Smooth muscle cell (in vitro differentiated cells): ENCODE measurements around the gene DAND5. TPM values are rescaled to one million over a fixed set of nuclear protein-coding genes. Genes with fewer than 3 reads are reported as not detected.
"Not testable (repeated sequence)": the region's sequence is repeated elsewhere in the genome, so short reads cannot be mapped to it uniquely, and the experiment has no call there.

Experiments
- DNase-seq: peaks from one replicate; lab custom pipeline; 2025; ENCODE audit not compliant: unreplicated experiment; lab: John Stamatoyannopoulos, UW
- H2AFZ ChIP-seq: fragments of 200-600 bp; sonication (generic); 2 replicates; pipeline ENCODE4 v1.6.0; 2016; ENCODE audit warnings: antibody characterized with exemption, low read depth, mild to moderate bottlenecking
- H3F3A ChIP-seq: fragments of 200-600 bp; sonication (generic); 2 replicates; pipeline ENCODE4 v1.6.0; 2017; ENCODE audit warnings: antibody characterized with exemption, low read depth
- H3K27ac ChIP-seq: fragments of 200-600 bp; sonication (generic); 2 replicates; pipeline ENCODE4 v1.5.1; 2016; ENCODE audit warnings: low read depth, mild to moderate bottlenecking
- H3K27me3 ChIP-seq: fragments of 200-600 bp; sonication (generic); 2 replicates; pipeline ENCODE4 v1.6.1; 2016; ENCODE audit warnings: low read depth, mild to moderate bottlenecking
- H3K36me3 ChIP-seq: fragments of 200-600 bp; sonication (generic); 2 replicates; pipeline ENCODE4 v1.5.1; 2016; ENCODE audit warnings: low read depth
- H3K4me1 ChIP-seq: fragments of 200-600 bp; sonication (generic); 2 replicates; pipeline ENCODE4 v1.5.1; 2016; ENCODE audit warnings: low read depth
- H3K4me2 ChIP-seq: fragments of 200-600 bp; sonication (generic); 2 replicates; pipeline ENCODE4 v1.6.0; 2016; ENCODE audit warnings: mild to moderate bottlenecking
- H3K4me3 ChIP-seq: fragments of 200-600 bp; sonication (generic); 2 replicates; pipeline ENCODE4 v1.5.1; 2016; ENCODE audit warnings: mild to moderate bottlenecking
- H3K79me2 ChIP-seq: fragments of 200-600 bp; sonication (generic); 2 replicates; pipeline ENCODE4 v1.6.0; 2016; ENCODE audit warnings: low read depth, mild to moderate bottlenecking
- H3K9ac ChIP-seq: fragments of 200-600 bp; sonication (generic); 2 replicates; pipeline ENCODE4 v1.6.0; 2016; ENCODE audit warnings: low read depth
- H3K9me3 ChIP-seq: fragments of 200-600 bp; sonication (generic); replicated peaks from 2 replicates; pipeline ENCODE4 v1.5.1; 2016; ENCODE audit warnings: low read depth
- H4K20me1 ChIP-seq: fragments of 200-600 bp; sonication (generic); 2 replicates; pipeline ENCODE4 v1.6.0; 2016; ENCODE audit warnings: low read depth
- WGBS: methylation state at CpG from one replicate; pipeline ENCODE4 v1.1.7; 2016; ENCODE audit warnings: low lambda C conversion rate; 5-methylcytosine and 5-hydroxymethylcytosine counted together
- polyA plus RNA-seq: library from polyadenylated mRNA; unstranded; fragments of >200 nt; fragmentation: Nextera tagmentation; extraction: Ambion mirVana; gene quantifications from 2 replicates; pipeline ENCODE4 v1.2.1, GENCODE V29; 2016
- total RNA-seq: library from RNA; depleted of rRNA; stranded (reverse); fragments of >200 nt; gene quantifications from 2 replicates; pipeline ENCODE4 v1.2.3, GENCODE V29; 2014
- TF ChIP-seq, protein P1 (sequence below): fragments of 200-600 bp; sonication (generic); IDR thresholded peaks from 2 replicates; pipeline ENCODE4 v1.5.1; 2017; ENCODE audit warnings: borderline replicate concordance, mild to moderate bottlenecking, antibody characterized with exemption; ENCODE audit not compliant: insufficient read depth, poor library complexity, severe bottlenecking

Gene DAND5
- total and polyA plus RNA-seq, 2 experiments from 2014 or later = not detected

DNA sequence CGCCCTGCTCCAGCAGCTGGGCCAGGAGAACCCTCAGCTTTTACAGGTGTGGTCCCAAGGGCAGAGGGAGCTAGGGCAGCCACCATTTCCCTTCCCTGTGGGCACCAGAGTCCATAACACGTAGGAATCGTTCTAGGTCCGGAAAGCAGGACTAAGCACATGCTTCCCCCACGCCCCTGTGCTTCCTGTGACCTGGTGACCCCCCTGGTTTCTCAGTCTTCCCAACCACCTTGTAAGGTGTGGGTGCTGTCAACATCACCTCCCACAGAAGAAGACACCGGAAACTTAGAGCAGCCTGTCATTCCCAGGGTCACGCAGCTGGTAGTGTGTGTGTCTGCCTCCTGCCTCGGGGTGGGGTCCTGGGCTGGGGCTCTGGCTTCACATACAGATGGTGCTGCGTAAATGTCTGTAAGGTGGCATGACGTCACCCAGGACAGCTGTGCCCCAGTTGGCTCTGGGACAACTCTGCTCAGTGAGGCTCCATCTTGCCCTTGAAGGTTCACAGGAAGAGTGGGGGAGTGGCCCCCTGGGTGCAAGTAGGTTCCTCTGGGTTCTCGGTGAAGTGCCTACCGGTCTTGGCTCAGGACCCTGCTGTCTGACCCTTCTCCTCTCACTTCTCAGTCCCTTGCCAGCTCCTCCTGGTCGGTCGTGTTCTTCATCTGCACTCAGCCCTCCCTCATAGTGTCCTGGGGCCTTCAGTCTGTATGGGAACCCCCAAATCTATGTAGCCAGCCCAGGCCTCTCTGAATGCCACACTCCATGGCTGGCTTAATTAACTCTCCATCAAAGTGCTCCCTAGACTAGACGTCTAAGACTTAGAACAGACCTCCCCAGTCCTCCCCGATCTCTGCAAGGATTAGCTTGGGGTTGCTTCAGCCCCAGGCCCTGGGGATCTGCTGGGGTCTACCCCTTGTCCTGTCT lies 19.8 kb upstream of the DAND5 start:
- H3K9ac ChIP-seq = no peak overlapping the region
- no peak for DNase-seq
- WGBS = 95% methylated on average over 16 of the region's 16 CpGs
- no peak overlapping the region for H3K4me3 ChIP-seq
- peaks cover 28% of the 10 kb centered on the region for H4K20me1 ChIP-seq
- H3K27me3 ChIP-seq = no peaks in the 10 kb centered on the region
- peaks cover 13% of the 10 kb centered on the region for H3K4me1 ChIP-seq
- no peak overlapping the region for H3K27ac ChIP-seq
- H3F3A ChIP-seq = peaks cover 15% of the 10 kb centered on the region
- no peaks in the 10 kb centered on the region for H3K9me3 ChIP-seq
- TF ChIP-seq, protein P1, sequence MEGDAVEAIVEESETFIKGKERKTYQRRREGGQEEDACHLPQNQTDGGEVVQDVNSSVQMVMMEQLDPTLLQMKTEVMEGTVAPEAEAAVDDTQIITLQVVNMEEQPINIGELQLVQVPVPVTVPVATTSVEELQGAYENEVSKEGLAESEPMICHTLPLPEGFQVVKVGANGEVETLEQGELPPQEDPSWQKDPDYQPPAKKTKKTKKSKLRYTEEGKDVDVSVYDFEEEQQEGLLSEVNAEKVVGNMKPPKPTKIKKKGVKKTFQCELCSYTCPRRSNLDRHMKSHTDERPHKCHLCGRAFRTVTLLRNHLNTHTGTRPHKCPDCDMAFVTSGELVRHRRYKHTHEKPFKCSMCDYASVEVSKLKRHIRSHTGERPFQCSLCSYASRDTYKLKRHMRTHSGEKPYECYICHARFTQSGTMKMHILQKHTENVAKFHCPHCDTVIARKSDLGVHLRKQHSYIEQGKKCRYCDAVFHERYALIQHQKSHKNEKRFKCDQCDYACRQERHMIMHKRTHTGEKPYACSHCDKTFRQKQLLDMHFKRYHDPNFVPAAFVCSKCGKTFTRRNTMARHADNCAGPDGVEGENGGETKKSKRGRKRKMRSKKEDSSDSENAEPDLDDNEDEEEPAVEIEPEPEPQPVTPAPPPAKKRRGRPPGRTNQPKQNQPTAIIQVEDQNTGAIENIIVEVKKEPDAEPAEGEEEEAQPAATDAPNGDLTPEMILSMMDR = no peak
- no peak overlapping the region for H3K4me2 ChIP-seq
- no peaks in the 10 kb centered on the region for H3K36me3 ChIP-seq
- H3K79me2 ChIP-seq = peaks cover 34% of the 10 kb centered on the region
- H2AFZ ChIP-seq = no peak overlapping the region

- H3K27me3 ChIP-seq, H3K9ac ChIP-seq, H3K4me3 ChIP-seq, DNase-seq, H3K4me2 ChIP-seq, H2AFZ ChIP-seq, H3K9me3 ChIP-seq, H3K36me3 ChIP-seq, H3K27ac ChIP-seq: not testable (repeated sequence)
- WGBS = 96% methylated on average over 6 of the region's 6 CpGs
- peaks cover 24% of the 10 kb centered on the region for H3F3A ChIP-seq
- peaks cover 16% of the 10 kb centered on the region for H4K20me1 ChIP-seq
- peaks cover 13% of the 10 kb centered on the region for H3K4me1 ChIP-seq
- H3K79me2 ChIP-seq = peaks cover 46% of the 10 kb centered on the region
Observed at GRCh38 chr19:12952050-12952449, 17.3 kb upstream of the DAND5 start.

GRCh38 chr19:12952488-12953137 lies 16.8 kb upstream of the DAND5 start:
- DNase-seq = no peak
- no peak overlapping the region for H3K4me2 ChIP-seq
- peaks cover 8% of the 10 kb centered on the region for H3K4me1 ChIP-seq
- H3F3A ChIP-seq = peaks cover 24% of the 10 kb centered on the region
- TF ChIP-seq, protein P1 = no peak
- no peaks in the 10 kb centered on the region for H3K27me3 ChIP-seq
- peaks cover 11% of the 10 kb centered on the region for H4K20me1 ChIP-seq
- WGBS = 92% methylated on average over 12 of the region's 12 CpGs
- no peak overlapping the region for H2AFZ ChIP-seq
- H3K9me3 ChIP-seq = no peaks in the 10 kb centered on the region
- no peaks in the 10 kb centered on the region for H3K36me3 ChIP-seq
- H3K27ac ChIP-seq = no peak overlapping the region
- H3K79me2 ChIP-seq = peaks cover 46% of the 10 kb centered on the region
- H3K4me3 ChIP-seq = no peak overlapping the region
- H3K9ac ChIP-seq = no peak overlapping the region

DNA sequence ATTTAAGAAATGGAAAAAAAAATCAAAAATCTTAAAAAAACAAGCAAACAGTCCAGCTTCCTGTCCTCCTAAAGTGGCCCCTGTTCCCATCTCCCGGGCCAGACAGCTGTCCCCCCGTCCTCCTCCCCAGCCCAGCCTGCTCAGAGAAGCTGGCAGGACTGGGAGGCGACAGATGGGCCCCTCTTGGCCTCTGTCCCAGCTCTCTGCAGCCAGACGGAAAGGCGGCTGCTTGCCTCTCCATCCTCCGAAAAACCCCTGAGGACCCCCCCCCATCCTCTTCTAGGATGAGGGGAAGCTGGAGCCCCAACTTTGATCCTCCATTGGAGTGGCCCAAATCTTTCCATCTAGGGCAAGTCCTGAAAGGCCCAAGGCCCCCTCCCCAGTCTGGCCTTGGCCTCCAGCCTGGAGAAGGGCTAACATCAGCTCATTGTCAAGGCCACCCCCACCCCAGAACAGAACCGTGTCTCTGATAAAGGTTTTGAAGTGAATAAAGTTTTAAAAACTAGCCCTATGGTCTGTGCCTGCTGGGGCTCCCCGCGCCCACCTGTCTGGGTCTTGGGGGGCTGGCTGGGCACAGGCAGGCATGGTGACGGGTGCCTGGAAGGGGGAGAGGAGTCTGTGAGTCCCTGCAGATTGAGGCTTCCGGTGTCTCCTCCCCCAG lies 16.1 kb upstream of the DAND5 start:
- Histone ChIP-seq H3K27ac (peak overlapping the region; percentile 28), H3F3A (peaks cover 24% of the 10 kb centered on the region), H3K4me2 (no peak overlapping the region), H3K36me3 (no peaks in the 10 kb centered on the region), H3K27me3 (no peaks in the 10 kb centered on the region), H2AFZ (no peak overlapping the region), H3K4me3 (no peak overlapping the region), H4K20me1 (peaks cover 10% of the 10 kb centered on the region), H3K79me2 (peaks cover 42% of the 10 kb centered on the region), H3K4me1 (peaks cover 7% of the 10 kb centered on the region), H3K9me3 (no peaks in the 10 kb centered on the region), H3K9ac (no peak overlapping the region)
- 92% methylated on average over 11 of the region's 11 CpGs for WGBS
- no peak for DNase-seq
- TF ChIP-seq, protein P1 = no peak
